Left ventricle myocardium inferior (tissue), 1 donor: ENCODE data around the gene FOCAD. TPM values are rescaled to one million over a fixed set of nuclear protein-coding genes. Genes with fewer than 3 reads are reported as not detected.
A peak's percentile ranks its signal among the peaks of the same experiment; 100 is the strongest.

Source experiments
- DNase-seq: peaks from one replicate; pipeline ENCODE4 v3.0.0-alpha.2; 2020
- H3K27ac ChIP-seq: fragments of 200-600 bp; replicated peaks from 2 replicates; pipeline ENCODE4 v1.8.0; 2021
- H3K27me3 ChIP-seq: fragments of 200-600 bp; 2 replicates; pipeline ENCODE4 v1.8.0; 2021; ENCODE audit warnings: low read depth
- H3K36me3 ChIP-seq: fragments of 200-600 bp; 2 replicates; pipeline ENCODE4 v1.8.0; 2021
- H3K4me1 ChIP-seq: fragments of 200-600 bp; 2 replicates; pipeline ENCODE4 v1.8.0; 2021
- H3K4me3 ChIP-seq: fragments of 200-600 bp; 2 replicates; pipeline ENCODE4 v1.8.0; 2021; ENCODE audit warnings: mild to moderate bottlenecking, moderate library complexity
- H3K9me3 ChIP-seq: fragments of 200-600 bp; replicated peaks from 2 replicates; pipeline ENCODE4 v1.8.0; 2021
- CTCF ChIP-seq: fragments of 200-600 bp; IDR thresholded peaks from 2 replicates; pipeline ENCODE4 v1.8.0; 2021; ENCODE audit warnings: antibody characterized with exemption, mild to moderate bottlenecking, borderline replicate concordance
- intact Hi-C: fragments of 100-400 bp; cut with micrococcal nuclease; formaldehyde crosslinking; loops from one replicate; pipeline ENCODE4 v1.11.0; 2022
- total RNA-seq: library from RNA; stranded (reverse); fragmentation: NEBNext Ultra II Directional; extraction: Animal tissue kit (Norgen Biotek cat#: 25700); gene quantifications from one replicate; pipeline ENCODE4 v1.2.1, GENCODE V29; 2021
- donor health status: DM: no; HTN: yes; CAD: no; lungs with severe emphysema.

FOCAD gene
- total RNA-seq, 1 donor from 2014 or later, result 29.0 TPM

- no peak for DNase-seq
- Histone ChIP-seq H3K27ac (no peak overlapping the region), H3K27me3 (no peaks in the 10 kb centered on the region), H3K4me1 (peaks cover 13% of the 10 kb centered on the region), H3K9me3 (no peaks in the 10 kb centered on the region), H3K4me3 (no peak overlapping the region), H3K36me3 (no peaks in the 10 kb centered on the region)
- intact Hi-C loops, result no loop called here
- TF ChIP-seq CTCF, result no peak
Measured at GRCh38 chr9:21028466-21028865, 344.4 kb downstream of the FOCAD start.

- Histone ChIP-seq H3K27ac (no peak overlapping the region), H3K27me3 (no peaks in the 10 kb centered on the region), H3K4me1 (peaks cover 13% of the 10 kb centered on the region), H3K4me3 (no peak overlapping the region), H3K9me3 (no peaks in the 10 kb centered on the region), H3K36me3 (no peaks in the 10 kb centered on the region)
- intact Hi-C loops, result no loop called here
- DNase-seq, result no peak
- TF ChIP-seq CTCF, result no peak
Measured at GRCh38 chr9:21029661-21030060, 345.6 kb downstream of the FOCAD start.

- TF ChIP-seq CTCF, result no peak
Measured at GRCh38 chr9:21030389-21031035, 346.5 kb downstream of the FOCAD start.

GRCh38 chr9:21031091-21031807, 347.2 kb downstream of the FOCAD start, which contains the start of gene HACD4:
Gene HACD4, minus strand, starts transcription at chr9:21031640. Its CDS starts 50 bp downstream, at chr9:21031590.
- peak; percentile 53 for DNase-seq
- Histone ChIP-seq H3K4me3 (peak within 1 kb of the TSS; percentile 68), H3K36me3 (no peaks in the 10 kb centered on the region), H3K4me1 (peaks cover 13% of the 10 kb centered on the region), H3K27me3 (no peaks in the 10 kb centered on the region), H3K27ac (peak within 1 kb of the TSS; percentile 68), H3K9me3 (no peaks in the 10 kb centered on the region)
- peak; percentile 14 for TF ChIP-seq CTCF
- intact Hi-C loops, result no loop called here

More at GRCh38 chr9:21030389-21031035, 346.5 kb downstream of the FOCAD start:
- Histone ChIP-seq H3K4me1 (peaks cover 13% of the 10 kb centered on the region), H3K27ac (peak overlapping the region; percentile 68), H3K9me3 (no peaks in the 10 kb centered on the region), H3K36me3 (no peaks in the 10 kb centered on the region), H3K4me3 (peak overlapping the region; percentile 68), H3K27me3 (no peaks in the 10 kb centered on the region)
- intact Hi-C loops, result no loop called here
- DNase-seq, result no peak

- no peaks in the 10 kb centered on the region for H3K36me3 ChIP-seq
- no peaks in the 10 kb centered on the region for H3K27me3 ChIP-seq
- TF ChIP-seq CTCF, result no peak
- H3K9me3 ChIP-seq, result no peaks in the 10 kb centered on the region
- peaks cover 13% of the 10 kb centered on the region for H3K4me1 ChIP-seq
- peak overlapping the region; percentile 68 for H3K27ac ChIP-seq
- DNase-seq, result no peak
- peak overlapping the region; percentile 68 for H3K4me3 ChIP-seq
- intact Hi-C loops, result no loop called here
Measured at GRCh38 chr9:21031808-21032183, 347.7 kb downstream of the FOCAD start.
